H1 (cell line): ENCODE measurements around the gene CDK4. TPM values are rescaled to one million over a fixed set of nuclear protein-coding genes. Genes with fewer than 3 reads are reported as not detected.

Experiments
- CTCF ChIA-PET: fragments of 300-600 bp; sonication (Branson Sonifier 250); formaldehyde crosslinking; loops from one replicate; lab custom pipeline; 2021; ENCODE audit not compliant: partially characterized antibody; lab: Charles Lee
- POLR2A ChIA-PET: fragments of 300-600 bp; sonication (Branson Sonifier 250); formaldehyde crosslinking; loops from one replicate; lab custom pipeline; 2021; ENCODE audit warnings: inconsistent platforms; ENCODE audit not compliant: partially characterized antibody; lab: Charles Lee
- DNase-seq, 2 experiments: peaks; one replicate each; pipeline versions ENCODE4 v3.0.0 to v3.0.0-alpha.2; 2010 to 2022; ENCODE audit warnings: low spot score in 2 of 2, low read depth in 1 of 2, mixed read lengths in 1 of 2
- FAIRE-seq: peaks from 2 replicates; lab custom pipeline; 2011; peaks lifted over from hg19 to GRCh38; lab: Jason Lieb, UNC
- H2AFZ ChIP-seq: 2 replicates; pipeline ENCODE4 v1.8.1; 2012; ENCODE audit warnings: low read length, inconsistent platforms
- H2AK5ac ChIP-seq: 2 replicates; pipeline ENCODE4 v1.6.1; 2013; ENCODE audit warnings: low read depth, low read length
- H2BK120ac ChIP-seq: replicated peaks from 2 replicates; pipeline ENCODE3; 2013; ENCODE audit warnings: low read depth, low read length, inconsistent platforms
- H2BK12ac ChIP-seq: 2 replicates; pipeline ENCODE4 v1.6.1; 2013; ENCODE audit warnings: low read depth, low read length
- H2BK15ac ChIP-seq: 2 replicates; pipeline ENCODE4 v1.6.1; 2013; ENCODE audit warnings: low read length
- H2BK20ac ChIP-seq: 2 replicates; pipeline ENCODE4 v1.6.1; 2013; ENCODE audit warnings: low read length
- H2BK5ac ChIP-seq: 2 replicates; pipeline ENCODE4 v1.6.1; 2013; ENCODE audit warnings: low read depth, low read length
- H3K14ac ChIP-seq: 2 replicates; pipeline ENCODE4 v1.6.1; 2013; ENCODE audit warnings: inconsistent platforms; ENCODE audit not compliant: insufficient read length
- H3K18ac ChIP-seq: 2 replicates; pipeline ENCODE4 v1.6.1; 2013; ENCODE audit warnings: low read length; ENCODE audit errors: extremely low read depth
- H3K23ac ChIP-seq: 2 replicates; pipeline ENCODE4 v1.6.1; 2013; ENCODE audit warnings: inconsistent platforms; ENCODE audit not compliant: insufficient read length
- H3K23me2 ChIP-seq: 2 replicates; pipeline ENCODE4 v1.6.1; 2013; ENCODE audit warnings: low read depth, low read length
- H3K27ac ChIP-seq: 2 replicates; pipeline ENCODE4 v1.6.1; 2011; ENCODE audit warnings: low read depth, low read length, inconsistent platforms
- H3K27me3 ChIP-seq, 4 experiments: replicated peaks in 1 of 4; 1 replicate in 1 of 4; 2 replicates in 3 of 4; pipeline versions ENCODE4 v1.6.1 to v1.8.1; 2011 to 2013; ENCODE audit warnings: low read length in 3 of 4, mild to moderate bottlenecking in 3 of 4, inconsistent platforms in 2 of 4, mixed read lengths in 2 of 4, moderate library complexity in 1 of 4; ENCODE audit not compliant: control insufficient read depth in 3 of 4, insufficient read depth in 3 of 4; ENCODE audit errors: extremely low read depth in 1 of 4
- H3K36me3 ChIP-seq, 4 experiments: 2 replicates each; pipeline versions ENCODE4 v1.6.1 to v1.8.1; 2011 to 2013; ENCODE audit warnings: mild to moderate bottlenecking in 4 of 4, low read length in 3 of 4, moderate library complexity in 2 of 4, control low read depth in 1 of 4, inconsistent platforms in 1 of 4; ENCODE audit not compliant: insufficient read depth in 4 of 4, control insufficient read depth in 2 of 4
- H3K4ac ChIP-seq: replicated peaks from 2 replicates; pipeline ENCODE3; 2013; ENCODE audit warnings: low read length, low read depth, mixed read lengths, inconsistent platforms; ENCODE audit not compliant: insufficient read length
- H3K4me1 ChIP-seq, 4 experiments: replicated peaks in 1 of 4; 1 replicate in 1 of 4; 2 replicates in 3 of 4; pipeline versions ENCODE4 v1.6.1 to v1.8.1; 2011 to 2013; ENCODE audit warnings: low read length in 3 of 4, inconsistent platforms in 2 of 4, mixed read lengths in 1 of 4; ENCODE audit not compliant: insufficient read depth in 4 of 4, control insufficient read depth in 3 of 4
- H3K4me2 ChIP-seq, 2 experiments: 2 replicates each; pipeline versions ENCODE4 v1.6.1 to v1.8.1; 2011 to 2013; ENCODE audit warnings: low read depth in 2 of 2, low read length in 2 of 2, control low read depth in 1 of 2, inconsistent platforms in 1 of 2, mild to moderate bottlenecking in 1 of 2; ENCODE audit not compliant: insufficient read depth in 1 of 2
- H3K4me3 ChIP-seq, 4 experiments: fragments of 200-600, 300-600 bp in 1 of 4; sonication (generic), shearing (Covaris generic), sonication (Bioruptor Twin) in 1 of 4; 2 replicates each; pipeline versions ENCODE4 v1.5.1 to v1.8.1; 2011 to 2016; ENCODE audit warnings: low read length in 4 of 4, low read depth in 3 of 4, control low read depth in 2 of 4, inconsistent platforms in 2 of 4, mild to moderate bottlenecking in 2 of 4, mixed read lengths in 1 of 4, moderate library complexity in 1 of 4; ENCODE audit not compliant: insufficient read depth in 2 of 4; ENCODE audit errors: extremely low read depth in 1 of 4
- H3K56ac ChIP-seq: replicated peaks from 2 replicates; pipeline ENCODE3; 2013; ENCODE audit warnings: low read depth, mild to moderate bottlenecking, mixed read lengths, low read length, inconsistent platforms; ENCODE audit not compliant: insufficient read length
- H3K79me1 ChIP-seq: 2 replicates; pipeline ENCODE4 v1.6.1; 2013; ENCODE audit warnings: low read depth, low read length, control low read depth
- H3K79me2 ChIP-seq, 2 experiments: 2 replicates each; pipeline versions ENCODE4 v1.6.1 to v1.8.1; 2012 to 2013; ENCODE audit warnings: low read length in 2 of 2, mild to moderate bottlenecking in 2 of 2, inconsistent platforms in 1 of 2; ENCODE audit not compliant: insufficient read depth in 2 of 2, control insufficient read depth in 1 of 2
- H3K9ac ChIP-seq, 4 experiments: replicated peaks in 1 of 4; 1 replicate in 1 of 4; 2 replicates in 3 of 4; pipeline versions ENCODE4 v1.6.1 to v1.8.1; 2011 to 2013; ENCODE audit warnings: low read depth in 3 of 4, low read length in 3 of 4, control low read depth in 2 of 4, mild to moderate bottlenecking in 2 of 4, moderate library complexity in 2 of 4, inconsistent platforms in 1 of 4; ENCODE audit errors: extremely low read depth in 1 of 4
- H3K9me3 ChIP-seq, 2 experiments: 2 replicates each; pipeline versions ENCODE4 v1.6.1 to v1.8.1; 2012 to 2013; ENCODE audit warnings: mild to moderate bottlenecking in 2 of 2, moderate library complexity in 2 of 2, control low read depth in 1 of 2, inconsistent platforms in 1 of 2, low read depth in 1 of 2, low read length in 1 of 2, mixed read lengths in 1 of 2; ENCODE audit not compliant: insufficient read depth in 2 of 2
- H4K20me1 ChIP-seq, 2 experiments: replicated peaks in 1 of 2; 2 replicates each; pipeline versions ENCODE3 to v1.8.1; 2011 to 2013; ENCODE audit warnings: inconsistent platforms in 2 of 2, low read length in 2 of 2, mild to moderate bottlenecking in 1 of 2; ENCODE audit not compliant: insufficient read depth in 2 of 2, control insufficient read depth in 1 of 2
- H4K5ac ChIP-seq: 2 replicates; pipeline ENCODE4 v1.6.1; 2013; ENCODE audit warnings: low read length, low read depth, mixed read lengths, inconsistent platforms; ENCODE audit not compliant: insufficient read length
- H4K8ac ChIP-seq: 2 replicates; pipeline ENCODE4 v1.8.0; 2013; ENCODE audit warnings: mild to moderate bottlenecking, moderate library complexity, low read length, inconsistent platforms; ENCODE audit not compliant: insufficient read depth; ENCODE audit errors: extremely low read depth
- H4K91ac ChIP-seq: replicated peaks from 2 replicates; pipeline ENCODE3; 2013; ENCODE audit warnings: low read length, mixed read lengths, inconsistent platforms; ENCODE audit not compliant: insufficient read length
- BACH1 ChIP-seq: IDR thresholded peaks from 2 replicates; pipeline ENCODE4 v1.6.1; 2012; ENCODE audit warnings: low read length, improper control_type of control experiment
- KDM4A ChIP-seq: IDR thresholded peaks from one replicate; pipeline ENCODE4 v1.7.1; 2012; ENCODE audit warnings: low read depth, mild to moderate bottlenecking, moderate library complexity, low read length, inconsistent platforms; ENCODE audit not compliant: severe bottlenecking
- NRF1 ChIP-seq: IDR thresholded peaks from 2 replicates; pipeline ENCODE4 v1.6.1; 2011; ENCODE audit warnings: mild to moderate bottlenecking, low read depth, low read length, improper control_type of control experiment
- POLR2A ChIP-seq, 2 experiments: IDR thresholded peaks; 1 replicate in 1 of 2; 2 replicates in 1 of 2; pipeline ENCODE4 v1.6.1; 2011; ENCODE audit warnings: low read depth in 2 of 2, low read length in 2 of 2, mild to moderate bottlenecking in 2 of 2; ENCODE audit errors: control extremely low read depth in 1 of 2
- SIRT6 ChIP-seq: IDR thresholded peaks from one replicate; pipeline ENCODE4 v1.7.1; 2012; ENCODE audit warnings: low read length, inconsistent platforms
- SP1 ChIP-seq: IDR thresholded peaks from 2 replicates; pipeline ENCODE4 v1.6.1; 2011; ENCODE audit warnings: low read depth, low read length
- SP2 ChIP-seq: IDR thresholded peaks from 2 replicates; pipeline ENCODE4 v1.6.1; 2012; ENCODE audit warnings: mild to moderate bottlenecking, low read length, inconsistent platforms
- SP4 ChIP-seq: IDR thresholded peaks from 2 replicates; pipeline ENCODE4 v1.6.1; 2012; ENCODE audit warnings: low read length, inconsistent platforms
- TEAD4 ChIP-seq: IDR thresholded peaks from 2 replicates; pipeline ENCODE4 v1.6.1; 2012; ENCODE audit warnings: low read depth, low read length, inconsistent platforms, mixed read lengths
- YY1 ChIP-seq: IDR thresholded peaks from 2 replicates; pipeline ENCODE4 v1.6.1; 2011; ENCODE audit warnings: low read depth, mild to moderate bottlenecking, low read length
- ZNF274 ChIP-seq: IDR thresholded peaks from 2 replicates; pipeline ENCODE4 v1.7.0; 2012; ENCODE audit warnings: low read length, borderline replicate concordance; ENCODE audit errors: extremely low read depth
- WGBS, 2 experiments: shearing (Covaris generic) in 1 of 2; methylation state at CpG; one replicate each; pipeline versions ENCODE4 v1.1.6 to v1.1.7; 2013 to 2015; ENCODE audit warnings: low lambda C conversion rate in 2 of 2, mixed read lengths in 2 of 2, inconsistent platforms in 1 of 2, low coverage in 1 of 2, missing lambda C conversion rate in 1 of 2; ENCODE audit not compliant: insufficient replicate concordance in 2 of 2, insufficient coverage in 1 of 2, insufficient read length in 1 of 2; ENCODE audit errors: extremely low coverage in 1 of 2, missing lambda C conversion rate in 1 of 2; 5-methylcytosine and 5-hydroxymethylcytosine counted together
- polyA plus RNA-seq, 7 experiments: library from polyadenylated mRNA; depleted of rRNA in 3 of 7; stranded (reverse) in 5 of 7; unstranded in 2 of 7; fragments of >200 nt in 5 of 7; fragments of 200-250 nt in 2 of 7; gene quantifications; 1 replicate in 5 of 7; 2 replicates in 1 of 7; 4 replicates in 1 of 7; pipeline versions ENCODE4 v1.2.1 to v1.2.3, GENCODE V29; 2011 to 2013; ENCODE audit warnings: missing spikeins in 2 of 7, mixed read lengths in 2 of 7
- total RNA-seq: library from RNA; stranded (reverse); fragmentation: NEBNext Ultra II Directional; extraction: Animal tissue kit (Norgen Biotek cat#: 25700); gene quantifications from 2 replicates; pipeline ENCODE4 v1.2.1, GENCODE V29; 2021
- TF ChIP-seq, protein P1 (sequence below): IDR thresholded peaks from 2 replicates; pipeline ENCODE4 v1.6.1; 2012; ENCODE audit warnings: low read length, inconsistent platforms

CDK4 gene
- total and polyA plus RNA-seq, 2 of the 8 experiments (the other 6 are each of a cell fraction or from before 2014, with no cell fraction given): 174 to 368 TPM

- peak overlapping the region; percentile 97 for H4K8ac ChIP-seq
- peaks cover 8 to 20% (median 14%) of the 10 kb centered on the region in 4 experiments for H3K27me3 ChIP-seq
- peaks cover 15% of the 10 kb centered on the region; the same call in 1 of the 2 replicates for H3K79me1 ChIP-seq
- H4K5ac ChIP-seq: peak overlapping the region; percentile 30
- no peak overlapping the region for H2AFZ ChIP-seq
- peak overlapping the region; percentile 81 for H3K14ac ChIP-seq
- 18% methylated on average over 8 of the region's 8 CpGs; no CpG with 5 or more reads in 1 of the 2 experiments for WGBS, 2 experiments
- H2BK5ac ChIP-seq: peak overlapping the region; percentile 87
- DNase-seq (no peak), FAIRE-seq (no peak)
- H3K18ac ChIP-seq: 0 out of 2 replicates have a peak overlapping the region, but pooled peaks have one; percentile 81
- no peak overlapping the region for H2BK15ac ChIP-seq
- H3K23me2 ChIP-seq: peaks cover 18% of the 10 kb centered on the region
- H3K4me1 ChIP-seq: peaks cover 3 to 22% (median 6%) of the 10 kb centered on the region in 4 experiments; a peak in 6 of 7 replicates
- H3K56ac ChIP-seq: peak overlapping the region; percentile 52
- H3K79me2 ChIP-seq: peaks cover 12 to 20% of the 10 kb centered on the region in 2 experiments
- peaks cover 2 to 3% of the 10 kb centered on the region in 2 experiments for H4K20me1 ChIP-seq
- 0 out of 2 replicates have a peak overlapping the region, but pooled peaks have one; percentile 11 for H2BK12ac ChIP-seq
- TF ChIP-seq SIRT6 (no peak), KDM4A (peak; percentile 16), SP2 (no peak), BACH1 (no peak), ZNF274 (no peak), YY1 (no peak), POLR2A (IDR thresholded peaks at IDR 0.05; ENCODE audit: control extremely low read depth in 1 of 2, low read depth in 2 of 2, low read length in 2 of 2) (peak; percentile 17 to 20; a peak in 2 of 3 replicates), TEAD4 (no peak), NRF1 (no peak), SP4 (no peak), SP1 (no peak)
- TF ChIP-seq, protein P1, sequence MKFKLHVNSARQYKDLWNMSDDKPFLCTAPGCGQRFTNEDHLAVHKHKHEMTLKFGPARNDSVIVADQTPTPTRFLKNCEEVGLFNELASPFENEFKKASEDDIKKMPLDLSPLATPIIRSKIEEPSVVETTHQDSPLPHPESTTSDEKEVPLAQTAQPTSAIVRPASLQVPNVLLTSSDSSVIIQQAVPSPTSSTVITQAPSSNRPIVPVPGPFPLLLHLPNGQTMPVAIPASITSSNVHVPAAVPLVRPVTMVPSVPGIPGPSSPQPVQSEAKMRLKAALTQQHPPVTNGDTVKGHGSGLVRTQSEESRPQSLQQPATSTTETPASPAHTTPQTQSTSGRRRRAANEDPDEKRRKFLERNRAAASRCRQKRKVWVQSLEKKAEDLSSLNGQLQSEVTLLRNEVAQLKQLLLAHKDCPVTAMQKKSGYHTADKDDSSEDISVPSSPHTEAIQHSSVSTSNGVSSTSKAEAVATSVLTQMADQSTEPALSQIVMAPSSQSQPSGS: no peak
- peak overlapping the region; percentile 66; the same call in 1 of the 2 replicates for H2AK5ac ChIP-seq
- peak overlapping the region; percentile 96 to 99 (median 98) for H3K4me3 ChIP-seq
- H3K23ac ChIP-seq: peak overlapping the region; percentile 7
- no peak overlapping the region for H2BK120ac ChIP-seq
- no peaks in the 10 kb centered on the region for H3K9me3 ChIP-seq
- H3K4ac ChIP-seq: peak overlapping the region; percentile 47
- peak overlapping the region; percentile 95 to 96 for H3K4me2 ChIP-seq
- H4K91ac ChIP-seq: no peak overlapping the region
- no peak overlapping the region for H2BK20ac ChIP-seq
- peak overlapping the region; percentile 74 to 99 (median 96) for H3K9ac ChIP-seq
- H3K27ac ChIP-seq: peak overlapping the region; percentile 86
- POLR2A ChIA-PET: interaction anchor here (1.0 to 5.3 kb wide), 7 partner anchors 11 to 142 kb away, joined by 3 to 25 read pairs (median 4); partner anchors contain the start of genes AGAP2 and CYP27B1
- peaks cover 21 to 43% (median 33%) of the 10 kb centered on the region in 4 experiments for H3K36me3 ChIP-seq
- CTCF ChIA-PET: interaction anchor here (1.6 kb wide), 1 partner anchor 10 kb away, joined by 8 read pairs; no protein-coding TSS in a partner anchor
Observed at GRCh38 chr12:57751432-57751787, 700 bp downstream of the CDK4 start.
